GM21786 (cell line): ENCODE data around the gene HTR1B.

ENCODE experiments used
- ATAC-seq: cut with Tn5 transposase; IDR thresholded peaks from one replicate; pipeline ENCODE4 v1.9.1; 2021; ENCODE audit not compliant: unreplicated experiment

The HTR1B gene

GRCh38 chr6:77463308-77463860 lies at the start of gene HTR1B:
Gene HTR1B, minus strand, starts transcription at chr6:77463491. Its CDS starts 88 bp downstream, at chr6:77463403.
- ATAC-seq: no peak

DNA sequence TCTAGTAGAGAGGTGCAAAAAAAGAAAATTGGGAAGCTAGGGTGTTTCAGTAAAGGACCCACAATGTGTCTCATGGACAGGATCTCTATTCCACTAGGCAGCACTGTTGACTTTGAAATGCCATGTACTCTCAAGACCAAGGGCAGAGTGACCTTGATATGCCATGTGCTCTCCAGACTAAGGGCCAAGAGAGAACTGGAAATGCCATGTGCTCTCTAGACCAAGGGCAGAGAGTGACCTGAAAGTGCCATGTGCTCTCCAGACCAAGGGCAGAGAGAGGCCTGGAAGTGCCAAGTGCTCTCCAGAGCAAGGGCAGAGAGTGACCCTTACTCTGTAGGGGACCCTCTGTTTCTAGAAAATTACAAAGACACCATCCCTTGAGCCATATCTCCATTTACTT lies 49.3 kb upstream of the HTR1B start:
- ATAC-seq: no peak

- ATAC-seq: no peak
Measured at GRCh38 chr6:77511860-77512259, 48.6 kb upstream of the HTR1B start.

DNA sequence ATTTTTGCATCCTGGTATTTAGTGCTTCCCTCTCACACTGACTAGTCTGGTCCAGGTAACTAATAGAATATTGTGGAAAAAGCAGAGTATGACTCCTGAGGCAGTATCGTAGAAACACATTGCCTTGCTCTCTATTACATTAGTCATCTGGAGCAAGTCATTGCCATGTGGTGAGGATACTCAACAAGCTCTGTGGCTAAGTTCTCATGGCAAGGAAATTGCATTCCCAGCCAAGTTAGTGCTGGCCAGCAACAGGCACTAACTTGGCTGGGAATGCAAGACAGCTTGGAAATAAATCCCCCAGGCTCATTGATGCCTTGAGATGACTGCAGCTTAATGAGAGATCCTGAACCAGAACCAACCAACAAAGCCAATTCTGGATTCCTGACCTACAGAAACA lies 39.7 kb upstream of the HTR1B start:
- no peak for ATAC-seq

- no peak for ATAC-seq
Measured at GRCh38 chr6:77492530-77492929, 29.2 kb upstream of the HTR1B start.

- no peak for ATAC-seq
Measured at GRCh38 chr6:77487808-77488425, 24.6 kb upstream of the HTR1B start.

- ATAC-seq: no peak
Measured at GRCh38 chr6:77482981-77483380, 19.7 kb upstream of the HTR1B start.

DNA sequence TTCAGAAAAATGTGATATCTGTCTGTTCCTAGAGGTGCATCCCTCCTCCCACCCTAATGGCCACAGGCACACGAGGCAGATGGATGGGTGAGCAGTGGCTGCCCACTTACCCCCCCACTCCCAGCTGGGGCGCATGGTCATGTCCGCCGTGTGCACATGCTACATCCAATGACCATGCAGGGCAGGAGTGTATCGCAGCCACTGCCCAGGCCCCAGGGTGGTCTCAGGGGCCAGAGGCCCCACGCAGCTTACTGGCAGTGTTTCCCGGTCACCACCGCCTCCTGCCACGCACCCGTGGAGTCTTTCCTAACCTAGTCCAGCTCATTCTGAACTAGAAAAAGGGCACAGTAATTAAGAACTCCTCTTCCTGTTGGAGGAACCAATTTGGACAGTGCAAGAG lies 11.7 kb upstream of the HTR1B start:
- no peak for ATAC-seq

DNA sequence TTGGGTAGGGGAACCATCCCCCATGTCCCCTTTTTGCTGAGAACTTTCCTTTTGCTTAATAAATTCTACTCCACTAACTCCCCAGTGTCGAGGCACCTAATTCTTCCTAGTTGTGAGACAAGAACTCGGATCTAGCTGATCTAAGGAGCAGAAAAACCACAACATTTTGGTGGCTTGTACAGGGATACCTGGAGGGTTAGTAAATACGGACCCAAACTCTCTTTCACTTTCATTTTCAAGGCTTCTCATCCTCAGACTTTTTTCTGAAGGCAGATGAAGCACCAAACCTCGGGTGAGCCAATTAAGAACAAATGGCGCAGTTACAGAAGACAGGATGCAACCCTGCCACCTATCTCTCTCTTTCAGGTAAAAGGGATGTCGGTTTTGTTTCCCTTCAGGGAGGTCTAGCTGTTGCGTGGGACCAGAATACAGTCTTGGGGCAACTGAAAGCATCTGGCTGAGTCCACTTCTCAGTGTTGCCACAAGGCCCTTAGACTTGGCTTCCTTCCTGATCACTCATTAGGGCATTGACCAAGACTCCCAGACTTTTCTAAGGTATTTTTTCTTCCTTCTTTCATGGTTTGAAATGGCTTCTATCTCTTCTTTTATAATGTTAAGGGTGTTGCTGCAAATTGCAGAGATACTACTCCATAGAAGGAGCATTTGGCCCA lies 11.1 kb upstream of the HTR1B start:
- no peak for ATAC-seq

GRCh38 chr6:77470983-77471382 lies 7.7 kb upstream of the HTR1B start:
- no peak for ATAC-seq

GRCh38 chr6:77468939-77469338 lies 5.6 kb upstream of the HTR1B start:
- ATAC-seq: no peak

DNA sequence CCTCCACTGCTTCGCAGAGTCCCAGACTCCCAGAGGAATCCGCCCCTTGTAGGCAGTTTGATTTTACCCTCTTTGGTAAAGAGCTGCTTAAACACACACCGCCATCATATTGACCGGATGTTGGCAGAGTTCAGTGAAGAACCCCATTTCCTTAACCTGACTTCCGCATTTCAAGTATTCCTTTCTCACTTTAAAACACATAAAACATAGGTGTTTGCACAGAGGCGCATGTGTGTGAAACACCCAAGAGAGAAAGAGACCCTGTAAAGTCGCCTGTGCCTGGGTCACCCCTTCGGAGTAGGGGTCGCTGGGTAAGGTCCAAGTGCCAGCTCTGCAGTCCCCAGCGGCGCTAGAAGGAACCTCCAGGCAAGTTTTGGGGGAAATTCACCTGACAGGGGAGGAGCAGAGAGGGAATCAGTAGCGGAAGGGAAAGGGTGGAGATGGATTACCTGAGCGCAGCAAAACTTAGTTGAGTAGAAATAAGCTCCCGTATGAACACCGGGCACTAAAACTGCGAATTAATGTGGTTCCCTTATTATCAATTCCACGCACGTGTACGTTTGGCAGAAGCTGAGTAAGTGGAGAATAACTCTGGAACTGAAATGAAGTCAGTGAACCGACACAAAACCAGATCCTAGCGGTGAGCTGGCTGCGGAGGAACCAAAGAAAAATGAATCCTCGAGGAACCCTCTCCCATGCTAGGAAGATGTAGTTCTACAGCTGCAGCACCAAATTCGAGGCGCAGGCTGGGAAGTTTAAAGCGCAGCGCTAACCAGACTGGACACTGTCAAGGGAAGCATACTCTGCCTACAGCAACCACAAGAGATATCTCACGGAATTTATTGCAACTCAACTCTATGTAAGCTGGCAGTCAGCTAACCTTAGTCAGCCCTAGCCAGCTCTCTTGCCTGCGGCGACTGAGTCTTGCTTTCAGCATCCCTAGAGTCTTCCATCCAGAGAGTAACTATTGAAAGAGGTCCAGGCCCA lies 3.5 kb upstream of the HTR1B start:
- ATAC-seq: peak; percentile 77

DNA sequence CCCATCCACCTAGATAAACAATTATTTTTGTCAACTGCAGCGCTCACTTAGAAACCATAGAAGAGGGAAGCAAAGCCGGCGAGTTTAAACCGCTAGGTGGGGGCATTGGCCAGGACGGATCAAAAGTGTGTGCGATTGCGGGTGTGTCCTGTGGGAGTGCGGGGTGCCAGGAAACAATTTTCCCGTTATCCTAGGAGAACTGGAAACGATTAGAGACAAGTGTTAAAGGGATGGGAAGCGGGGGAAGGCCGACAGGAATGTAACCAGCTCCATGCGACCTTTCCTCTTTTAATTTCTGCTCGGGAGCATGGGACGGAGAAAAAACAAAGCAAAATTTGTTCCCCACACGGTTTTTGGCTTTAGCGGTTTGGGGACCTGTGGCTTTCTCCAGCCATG lies 2.8 kb upstream of the HTR1B start:
- ATAC-seq: peak; percentile 87

GRCh38 chr6:77464495-77464867 lies 1.2 kb upstream of the HTR1B start:
- no peak for ATAC-seq

- ATAC-seq: no peak
Measured at GRCh38 chr6:77463861-77464494, 687 bp upstream of the HTR1B start.

DNA sequence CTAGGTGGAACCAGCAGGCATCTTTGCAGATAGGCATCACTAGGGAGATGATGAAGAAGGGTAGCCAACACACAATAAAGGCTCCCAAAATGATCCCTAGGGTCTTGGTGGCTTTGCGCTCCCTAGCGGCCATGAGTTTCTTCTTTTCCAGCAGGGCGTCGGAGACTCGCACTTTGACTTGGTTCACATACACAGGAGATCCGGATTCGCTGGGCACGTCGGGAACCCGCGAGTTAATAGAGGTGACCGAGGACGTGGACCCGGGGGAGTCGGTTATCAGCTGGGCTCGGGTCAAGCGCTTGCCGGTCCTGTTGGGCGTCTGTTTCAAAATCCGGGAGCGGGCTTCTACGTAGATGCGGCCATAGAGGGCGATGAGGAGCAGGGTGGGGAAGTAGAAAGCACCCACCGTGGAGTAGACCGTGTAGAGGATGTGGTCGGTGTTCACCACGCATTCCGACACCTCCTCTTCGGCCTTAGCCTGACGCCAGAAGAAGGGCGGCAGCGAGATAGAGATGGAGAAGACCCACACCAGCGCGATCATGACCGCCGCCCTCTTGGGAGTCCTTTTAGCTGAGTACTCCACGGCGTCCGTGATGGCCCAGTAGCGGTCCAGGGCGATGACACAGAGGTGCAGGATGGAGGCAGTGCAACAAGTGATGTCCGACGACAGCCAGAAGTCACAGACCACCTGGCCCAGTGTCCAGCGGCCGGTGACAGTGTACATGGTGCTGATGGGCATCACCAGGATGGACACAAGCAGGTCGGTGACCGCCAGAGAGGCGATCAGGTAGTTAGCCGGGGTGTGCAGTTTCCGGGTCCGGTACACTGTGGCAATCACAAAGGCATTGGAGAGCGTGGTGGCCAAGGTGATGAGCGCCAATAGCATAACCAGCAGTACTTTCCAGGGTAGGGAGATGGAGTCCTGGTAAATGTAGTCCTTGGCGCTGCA lies 658 bp downstream of the HTR1B start:
- ATAC-seq: no peak

GRCh38 chr6:77461796-77462195 lies 1.5 kb downstream of the HTR1B start:
- ATAC-seq: no peak

DNA sequence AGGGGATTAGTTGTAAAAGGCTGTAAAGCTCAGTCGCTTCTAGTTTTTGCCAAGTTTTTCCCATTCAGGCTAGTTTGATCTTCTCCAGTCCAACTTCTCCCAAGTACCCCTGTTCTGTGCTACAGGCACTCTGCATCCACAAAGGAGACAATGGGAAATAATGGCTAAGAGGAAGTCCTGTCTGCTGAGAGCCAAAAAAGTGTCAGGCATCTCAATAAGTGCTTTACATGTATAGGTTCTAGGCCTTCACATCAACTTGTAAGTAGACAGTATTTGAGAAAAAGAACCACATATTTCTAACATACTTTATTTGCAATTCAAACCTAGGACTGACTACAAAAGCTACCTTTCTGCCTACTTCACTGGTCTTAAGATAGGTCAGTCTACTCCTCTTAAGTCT lies 4.9 kb downstream of the HTR1B start:
- no peak for ATAC-seq

- ATAC-seq: peak; percentile 79
Measured at GRCh38 chr6:77457720-77458349, 5.5 kb downstream of the HTR1B start.
